Measurements from ENCODE around the gene RAD51B. TPM values are rescaled to one million over a fixed set of nuclear protein-coding genes. Genes with fewer than 3 reads are reported as not detected.

The RAD51B gene
- total RNA-seq, 1 experiment from 2014 or later = 16.7 TPM

DNA sequence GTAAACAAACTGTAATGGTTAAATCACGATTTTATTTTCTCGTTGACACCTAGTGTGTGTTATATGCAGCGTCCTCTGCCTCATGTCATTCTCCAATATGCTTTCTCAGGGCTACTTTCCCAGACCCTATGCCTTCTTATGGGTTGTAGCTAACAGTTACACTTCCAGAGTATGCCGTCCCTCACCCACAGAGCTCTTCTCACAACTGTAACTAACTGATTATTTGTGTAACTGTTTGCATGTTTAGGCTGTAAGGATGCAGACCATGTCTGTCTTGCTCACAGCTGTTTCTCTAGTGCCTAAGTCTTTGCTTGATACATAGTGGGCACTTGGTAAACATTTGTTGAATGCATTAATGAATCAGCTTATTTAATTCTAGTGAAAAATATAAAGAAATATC lies 555.8 kb downstream of the RAD51B start:
- Histone ChIP-seq H3K79me1 (ENCODE audit: insufficient read depth, low read depth, low read length, poor library complexity, severe bottlenecking) (no peaks in the 10 kb centered on the region), H2BK12ac (ENCODE audit: insufficient read length, low read depth, low read length) (no peak overlapping the region), H4K8ac (replicated peaks; ENCODE audit: insufficient read length, low read depth, low read length) (no peak overlapping the region), H3K23me2 (ENCODE audit: insufficient read length, low read depth, low read length, poor library complexity, severe bottlenecking) (no peaks in the 10 kb centered on the region), H3K4me1 (ENCODE audit: insufficient read depth, low read length) (peaks cover 4% of the 10 kb centered on the region; the same call in 1 of the 2 replicates), H2BK120ac (ENCODE audit: low read depth, low read length, poor library complexity, severe bottlenecking) (no peak overlapping the region), H3T11ph (ENCODE audit: low read length) (no peak overlapping the region), H3K9ac (ENCODE audit: extremely low read depth, insufficient read length, low read length) (no peak overlapping the region), H3K18ac (ENCODE audit: insufficient read length, low read depth, low read length) (no peak overlapping the region), H2BK20ac (ENCODE audit: low read depth, low read length, poor library complexity, severe bottlenecking) (no peak overlapping the region), H3K9me3 (ENCODE audit: control insufficient read depth, low read depth, low read length) (no peaks in the 10 kb centered on the region), H3K27ac (ENCODE audit: insufficient read length, low read depth, low read length) (no peak overlapping the region), H2AFZ (ENCODE audit: low read length) (no peak overlapping the region), H3K56ac (ENCODE audit: insufficient read length, low read depth, low read length) (no peak overlapping the region), H4K5ac (ENCODE audit: insufficient read length, low read depth, low read length) (no peak overlapping the region), H4K20me1 (ENCODE audit: control insufficient read depth, insufficient read depth, insufficient read length) (no peaks in the 10 kb centered on the region), H2BK5ac (ENCODE audit: insufficient read length, low read length) (no peak overlapping the region), H3K4ac (ENCODE audit: low read depth, low read length) (no peak overlapping the region), H4K91ac (ENCODE audit: insufficient read length, low read depth, low read length) (no peak overlapping the region), H2BK15ac (ENCODE audit: low read depth, low read length) (no peak overlapping the region), H2AK5ac (ENCODE audit: insufficient read length, low read length) (no peak overlapping the region), H3K4me2 (ENCODE audit: insufficient read depth, insufficient read length, low read length) (no peak overlapping the region), H3K14ac (ENCODE audit: insufficient read depth, low read length) (no peak overlapping the region), H3K79me2 (ENCODE audit: insufficient read depth, low read length) (no peaks in the 10 kb centered on the region), H3K27me3 (ENCODE audit: insufficient read depth, low read length) (no peaks in the 10 kb centered on the region), H3K23ac (ENCODE audit: insufficient read length, low read depth, low read length) (no peak overlapping the region)
- DNase-seq = no peak
- peaks cover 30% of the 10 kb centered on the region in 2 experiments for H3K4me1 Mint-ChIP-seq
- H3K9me3 Mint-ChIP-seq = 0 out of 5 replicates have a peak, but pooled peaks cover 0 to 3% of the 10 kb centered on the region in 2 experiments
- H3K27me3 Mint-ChIP-seq (ENCODE audit: low read depth) = peaks cover 34% of the 10 kb centered on the region
- TF ChIP-seq, protein P1, sequence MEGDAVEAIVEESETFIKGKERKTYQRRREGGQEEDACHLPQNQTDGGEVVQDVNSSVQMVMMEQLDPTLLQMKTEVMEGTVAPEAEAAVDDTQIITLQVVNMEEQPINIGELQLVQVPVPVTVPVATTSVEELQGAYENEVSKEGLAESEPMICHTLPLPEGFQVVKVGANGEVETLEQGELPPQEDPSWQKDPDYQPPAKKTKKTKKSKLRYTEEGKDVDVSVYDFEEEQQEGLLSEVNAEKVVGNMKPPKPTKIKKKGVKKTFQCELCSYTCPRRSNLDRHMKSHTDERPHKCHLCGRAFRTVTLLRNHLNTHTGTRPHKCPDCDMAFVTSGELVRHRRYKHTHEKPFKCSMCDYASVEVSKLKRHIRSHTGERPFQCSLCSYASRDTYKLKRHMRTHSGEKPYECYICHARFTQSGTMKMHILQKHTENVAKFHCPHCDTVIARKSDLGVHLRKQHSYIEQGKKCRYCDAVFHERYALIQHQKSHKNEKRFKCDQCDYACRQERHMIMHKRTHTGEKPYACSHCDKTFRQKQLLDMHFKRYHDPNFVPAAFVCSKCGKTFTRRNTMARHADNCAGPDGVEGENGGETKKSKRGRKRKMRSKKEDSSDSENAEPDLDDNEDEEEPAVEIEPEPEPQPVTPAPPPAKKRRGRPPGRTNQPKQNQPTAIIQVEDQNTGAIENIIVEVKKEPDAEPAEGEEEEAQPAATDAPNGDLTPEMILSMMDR (conservative IDR thresholded peaks at IDR 0.05) = no peak
- H3K36me3 Mint-ChIP-seq (ENCODE audit: insufficient read depth in 1 of 3, low read depth in 3 of 3) = no peaks in the 10 kb centered on the region
- H3K4me3 Mint-ChIP-seq = no peak overlapping the region
- no CpG with 5 or more reads among the region's 4 CpGs for WGBS (ENCODE audit: extremely low coverage, insufficient read length, low lambda C conversion rate)
- H3K27ac Mint-ChIP-seq = no peak overlapping the region
